A549 (cell line): ENCODE measurements around the gene IGIP. TPM values are rescaled to one million over a fixed set of nuclear protein-coding genes. Genes with fewer than 3 reads are reported as not detected.

Experiments
- CBX2 ChIP-seq: fragments of 200-600 bp; sonication (generic); IDR thresholded peaks from 2 replicates; pipeline ENCODE4 v1.6.1; 2016; ENCODE audit warnings: low read depth, mild to moderate bottlenecking, borderline replicate concordance
- CBX8 ChIP-seq: fragments of 200-600 bp; sonication (generic); IDR thresholded peaks from 2 replicates; pipeline ENCODE4 v1.6.1; 2016
- EHF ChIP-seq: fragments of 250-450 bp; sonication (Bioruptor Pico); IDR thresholded peaks from 2 replicates; pipeline ENCODE4 v1.5.0; 2020; ENCODE audit warnings: mild to moderate bottlenecking
- EHMT2 ChIP-seq: fragments of 200-600 bp; sonication (generic); IDR thresholded peaks from 2 replicates; pipeline ENCODE4 v1.6.1; 2016; ENCODE audit warnings: antibody characterized with exemption, low read depth, mild to moderate bottlenecking, moderate library complexity
- EP300 ChIP-seq, 2 experiments: fragments of >200 bp; sonication (Bioruptor Twin); formaldehyde crosslinking; IDR thresholded peaks; 2 replicates in 1 of 2; 3 replicates in 1 of 2; pipeline ENCODE4 v1.6.1; 2016 to 2017
- JUNB ChIP-seq: fragments of >200 bp; sonication (Bioruptor Twin); formaldehyde crosslinking; IDR thresholded peaks from 2 replicates; pipeline ENCODE4 v1.6.1; 2016
- MAFK ChIP-seq: fragments of 450-650 bp; IDR thresholded peaks from 2 replicates; pipeline ENCODE4 v1.6.1; 2014; ENCODE audit not compliant: partially characterized antibody
- MAZ ChIP-seq: fragments of 150-350 bp; IDR thresholded peaks from 2 replicates; pipeline ENCODE4 v1.6.1; 2014; ENCODE audit warnings: antibody characterized with exemption, low read depth, low read length, borderline replicate concordance
- PHF8 ChIP-seq: fragments of 200-600 bp; sonication (generic); IDR thresholded peaks from 2 replicates; pipeline ENCODE4 v1.6.1; 2016; ENCODE audit warnings: low read depth, mild to moderate bottlenecking, antibody characterized with exemption, moderate library complexity, borderline replicate concordance
- POLR2AphosphoS2 ChIP-seq: conservative IDR thresholded peaks from 2 replicates; pipeline ENCODE4 v1.6.1; 2012; ENCODE audit warnings: low read length, improper control_type of control experiment, inconsistent platforms
- RAD21 ChIP-seq, 2 experiments: fragments of >200 bp in 1 of 2; sonication (Bioruptor Twin) in 1 of 2; formaldehyde crosslinking in 1 of 2; IDR thresholded peaks in 1 of 2; conservative IDR thresholded peaks in 1 of 2; 2 replicates in 1 of 2; 3 replicates in 1 of 2; pipeline ENCODE4 v1.6.1; 2012 to 2018; ENCODE audit warnings: inconsistent platforms in 1 of 2
- RARB ChIP-seq: fragments of 250-450 bp; sonication (Bioruptor Pico); IDR thresholded peaks from 2 replicates; pipeline ENCODE4 v1.8.0; 2021; ENCODE audit warnings: mild to moderate bottlenecking, moderate library complexity
- RFX5 ChIP-seq: fragments of 450-650 bp; IDR thresholded peaks from 2 replicates; pipeline ENCODE4 v1.7.1; 2014; ENCODE audit warnings: antibody characterized with exemption, mild to moderate bottlenecking, moderate library complexity
- RNF2 ChIP-seq: fragments of 200-600 bp; sonication (generic); IDR thresholded peaks from 2 replicates; pipeline ENCODE4 v1.6.1; 2016; ENCODE audit warnings: low read depth, mild to moderate bottlenecking, antibody characterized with exemption, moderate library complexity, borderline replicate concordance
- SMC3 ChIP-seq: fragments of >200 bp; sonication (Bioruptor Twin); formaldehyde crosslinking; IDR thresholded peaks from 3 replicates; pipeline ENCODE4 v1.6.1; 2018; ENCODE audit warnings: inconsistent platforms
- SREBF2 ChIP-seq: fragments of 450-650 bp; IDR thresholded peaks from 2 replicates; pipeline ENCODE4 v1.6.1; 2014; ENCODE audit warnings: mild to moderate bottlenecking, moderate library complexity
- TFCP2L1 ChIP-seq: fragments of 250-450 bp; sonication (Bioruptor Pico); IDR thresholded peaks from 2 replicates; pipeline ENCODE4 v1.5.0; 2021; ENCODE audit warnings: mild to moderate bottlenecking
- TP53 ChIP-seq: fragments of 250-450 bp; sonication (Bioruptor Pico); IDR thresholded peaks from 2 replicates; pipeline ENCODE4 v1.5.0; 2021; ENCODE audit warnings: mild to moderate bottlenecking, moderate library complexity
- ZFP36 ChIP-seq: fragments of 450-650 bp; IDR thresholded peaks from 2 replicates; pipeline ENCODE4 v1.6.1; 2014; ENCODE audit warnings: borderline replicate concordance; ENCODE audit not compliant: partially characterized antibody
- ZSCAN20 ChIP-seq: fragments of 250-450 bp; sonication (Bioruptor Pico); IDR thresholded peaks from 2 replicates; pipeline ENCODE4 v1.8.0; 2022; ENCODE audit warnings: mild to moderate bottlenecking, moderate library complexity
- polyA plus RNA-seq, 4 experiments: library from polyadenylated mRNA; depleted of rRNA in 3 of 4; stranded (reverse); fragments of >200 nt; fragmentation: RNase III in 1 of 4; extraction: RNeasy Plus Mini Kit Qiagen cat#74134 plus additional on column Dnase treatment in 1 of 4; gene quantifications; 2 replicates in 3 of 4; 3 replicates in 1 of 4; pipeline ENCODE4 v1.2.3, GENCODE V29; 2011 to 2017
- TF ChIP-seq, protein P1 (sequence below): fragments of 250-450 bp; sonication (Bioruptor Pico); IDR thresholded peaks from 2 replicates; pipeline ENCODE4 v1.5.0; 2021; ENCODE audit warnings: mild to moderate bottlenecking, moderate library complexity, borderline replicate concordance
- TF ChIP-seq, protein P2 (sequence below): fragments of 450-650 bp; IDR thresholded peaks from 2 replicates; pipeline ENCODE4 v1.6.1; 2014; ENCODE audit warnings: antibody characterized with exemption
- TF ChIP-seq, protein P3 (sequence below): fragments of 250-450 bp; sonication (Bioruptor Pico); IDR thresholded peaks from 2 replicates; pipeline ENCODE4 v1.5.0; 2020; ENCODE audit warnings: low read depth, mild to moderate bottlenecking, moderate library complexity
- TF ChIP-seq, protein P4 (sequence below): IDR thresholded peaks from 2 replicates; pipeline ENCODE4 v1.6.1; 2012; ENCODE audit warnings: low read depth, borderline replicate concordance
- TF ChIP-seq, protein P5 (sequence below): IDR thresholded peaks from 2 replicates; pipeline ENCODE4 v1.6.1; 2012
- TF ChIP-seq, protein P6 (sequence below): IDR thresholded peaks from 2 replicates; pipeline ENCODE4 v1.6.1; 2012

IGIP gene
- polyA plus RNA-seq, 2 of the 4 experiments (the other 2 are of a cell fraction), result 0.81 to 1.6 TPM

DNA sequence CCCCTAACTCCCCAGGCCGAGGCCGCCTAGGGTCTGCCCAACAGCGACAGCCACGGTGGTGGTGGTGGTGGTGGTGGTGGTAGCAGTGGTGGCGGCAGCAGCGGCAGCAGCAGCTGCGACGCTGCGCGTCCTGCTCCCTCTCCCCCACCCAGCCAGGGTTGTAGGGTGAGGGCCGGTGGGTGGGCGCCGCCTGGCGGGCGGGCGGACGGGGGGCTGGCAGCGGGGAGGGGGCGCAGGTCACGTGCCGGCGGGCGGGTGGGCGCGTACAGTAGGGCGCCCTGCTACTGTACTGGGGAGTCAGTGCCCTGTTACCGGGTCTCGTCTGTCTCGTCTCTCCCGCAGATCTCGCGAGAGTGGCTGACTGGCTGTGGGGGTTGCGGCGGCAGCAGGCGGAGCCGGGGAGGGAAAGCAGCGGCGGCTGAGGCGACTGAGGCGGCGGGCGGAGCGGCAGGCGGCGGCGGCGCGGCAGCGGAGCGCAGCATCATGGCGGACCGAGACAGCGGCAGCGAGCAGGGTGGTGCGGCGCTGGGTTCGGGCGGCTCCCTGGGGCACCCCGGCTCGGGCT is 12.0 kb upstream of the IGIP start, which contains the start of gene PURA (continued):
- TF ChIP-seq EHMT2 (no peak), RNF2 (no peak), TFCP2L1 (CRISPR knock-in tag) (no peak), MAZ (no peak), PHF8 (peak; percentile 27; the same call in 1 of the 2 replicates), ZFP36 (no peak), JUNB (no peak), SMC3 (no peak), TP53 (no peak), CBX8 (no peak), RARB (CRISPR knock-in tag) (no peak), EP300 (IDR thresholded peaks at IDR 0.05) (no peak), RAD21 (conservative IDR thresholded peaks at IDR 0.05 in 1 of 2, IDR thresholded peaks at IDR 0.05 in 1 of 2) (0 out of 5 replicates have a peak, but pooled peaks of 1 of the 2 experiments have one; percentile 19), SREBF2 (no peak), MAFK (no peak), CBX2 (no peak), POLR2AphosphoS2 (no peak), RFX5 (no peak), EHF (no peak), ZSCAN20 (CRISPR knock-in tag) (no peak)
- TF ChIP-seq, protein P1, sequence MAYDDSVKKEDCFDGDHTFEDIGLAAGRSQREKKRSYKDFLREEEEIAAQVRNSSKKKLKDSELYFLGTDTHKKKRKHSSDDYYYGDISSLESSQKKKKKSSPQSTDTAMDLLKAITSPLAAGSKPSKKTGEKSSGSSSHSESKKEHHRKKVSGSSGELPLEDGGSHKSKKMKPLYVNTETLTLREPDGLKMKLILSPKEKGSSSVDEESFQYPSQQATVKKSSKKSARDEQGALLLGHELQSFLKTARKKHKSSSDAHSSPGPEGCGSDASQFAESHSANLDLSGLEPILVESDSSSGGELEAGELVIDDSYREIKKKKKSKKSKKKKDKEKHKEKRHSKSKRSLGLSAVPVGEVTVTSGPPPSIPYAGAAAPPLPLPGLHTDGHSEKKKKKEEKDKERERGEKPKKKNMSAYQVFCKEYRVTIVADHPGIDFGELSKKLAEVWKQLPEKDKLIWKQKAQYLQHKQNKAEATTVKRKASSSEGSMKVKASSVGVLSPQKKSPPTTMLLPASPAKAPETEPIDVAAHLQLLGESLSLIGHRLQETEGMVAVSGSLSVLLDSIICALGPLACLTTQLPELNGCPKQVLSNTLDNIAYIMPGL, result no peak
- TF ChIP-seq, protein P2, sequence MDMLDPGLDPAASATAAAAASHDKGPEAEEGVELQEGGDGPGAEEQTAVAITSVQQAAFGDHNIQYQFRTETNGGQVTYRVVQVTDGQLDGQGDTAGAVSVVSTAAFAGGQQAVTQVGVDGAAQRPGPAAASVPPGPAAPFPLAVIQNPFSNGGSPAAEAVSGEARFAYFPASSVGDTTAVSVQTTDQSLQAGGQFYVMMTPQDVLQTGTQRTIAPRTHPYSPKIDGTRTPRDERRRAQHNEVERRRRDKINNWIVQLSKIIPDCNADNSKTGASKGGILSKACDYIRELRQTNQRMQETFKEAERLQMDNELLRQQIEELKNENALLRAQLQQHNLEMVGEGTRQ, result no peak
- TF ChIP-seq, protein P3, sequence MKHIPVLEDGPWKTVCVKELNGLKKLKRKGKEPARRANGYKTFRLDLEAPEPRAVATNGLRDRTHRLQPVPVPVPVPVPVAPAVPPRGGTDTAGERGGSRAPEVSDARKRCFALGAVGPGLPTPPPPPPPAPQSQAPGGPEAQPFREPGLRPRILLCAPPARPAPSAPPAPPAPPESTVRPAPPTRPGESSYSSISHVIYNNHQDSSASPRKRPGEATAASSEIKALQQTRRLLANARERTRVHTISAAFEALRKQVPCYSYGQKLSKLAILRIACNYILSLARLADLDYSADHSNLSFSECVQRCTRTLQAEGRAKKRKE (CRISPR knock-in tag), result no peak
- TF ChIP-seq, protein P4, sequence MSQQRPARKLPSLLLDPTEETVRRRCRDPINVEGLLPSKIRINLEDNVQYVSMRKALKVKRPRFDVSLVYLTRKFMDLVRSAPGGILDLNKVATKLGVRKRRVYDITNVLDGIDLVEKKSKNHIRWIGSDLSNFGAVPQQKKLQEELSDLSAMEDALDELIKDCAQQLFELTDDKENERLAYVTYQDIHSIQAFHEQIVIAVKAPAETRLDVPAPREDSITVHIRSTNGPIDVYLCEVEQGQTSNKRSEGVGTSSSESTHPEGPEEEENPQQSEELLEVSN, result no peak
- TF ChIP-seq, protein P5, sequence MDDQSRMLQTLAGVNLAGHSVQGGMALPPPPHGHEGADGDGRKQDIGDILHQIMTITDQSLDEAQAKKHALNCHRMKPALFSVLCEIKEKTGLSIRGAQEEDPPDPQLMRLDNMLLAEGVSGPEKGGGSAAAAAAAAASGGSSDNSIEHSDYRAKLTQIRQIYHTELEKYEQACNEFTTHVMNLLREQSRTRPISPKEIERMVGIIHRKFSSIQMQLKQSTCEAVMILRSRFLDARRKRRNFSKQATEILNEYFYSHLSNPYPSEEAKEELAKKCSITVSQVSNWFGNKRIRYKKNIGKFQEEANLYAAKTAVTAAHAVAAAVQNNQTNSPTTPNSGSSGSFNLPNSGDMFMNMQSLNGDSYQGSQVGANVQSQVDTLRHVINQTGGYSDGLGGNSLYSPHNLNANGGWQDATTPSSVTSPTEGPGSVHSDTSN, result no peak
- TF ChIP-seq, protein P6, sequence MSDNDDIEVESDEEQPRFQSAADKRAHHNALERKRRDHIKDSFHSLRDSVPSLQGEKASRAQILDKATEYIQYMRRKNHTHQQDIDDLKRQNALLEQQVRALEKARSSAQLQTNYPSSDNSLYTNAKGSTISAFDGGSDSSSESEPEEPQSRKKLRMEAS, result peak; percentile 56; the same call in 1 of the 2 replicates
